Endodermal cell (in vitro differentiated cells): ENCODE data around the gene ELL. TPM values are rescaled to one million over a fixed set of nuclear protein-coding genes. Genes with fewer than 3 reads are reported as not detected.

Source experiments
- DNase-seq: peaks from one replicate; pipeline ENCODE4 v3.0.0-alpha.2; 2017
- H3K27ac ChIP-seq: 2 replicates; pipeline ENCODE4 v1.5.1; 2013; ENCODE audit warnings: mild to moderate bottlenecking, low read depth, low read length, moderate library complexity
- H3K27me3 ChIP-seq: 2 replicates; pipeline ENCODE4 v1.6.1; 2013; ENCODE audit warnings: mild to moderate bottlenecking, low read length, moderate library complexity; ENCODE audit not compliant: insufficient read depth, control insufficient read depth, poor library complexity, severe bottlenecking
- H3K36me3 ChIP-seq: 2 replicates; pipeline ENCODE4 v1.7.0; 2013; ENCODE audit warnings: mild to moderate bottlenecking, low read length, moderate library complexity; ENCODE audit not compliant: control insufficient read depth, insufficient read depth
- H3K4me1 ChIP-seq: one replicate; pipeline ENCODE4 v1.7.0; 2013; ENCODE audit warnings: low read length; ENCODE audit not compliant: control insufficient read depth, insufficient read depth
- H3K4me3 ChIP-seq: 2 replicates; pipeline ENCODE4 v1.5.1; 2013; ENCODE audit warnings: mild to moderate bottlenecking, low read length, moderate library complexity
- H3K9ac ChIP-seq: 2 replicates; pipeline ENCODE4 v1.6.1; 2013; ENCODE audit warnings: mild to moderate bottlenecking, low read length, moderate library complexity; ENCODE audit not compliant: poor library complexity, severe bottlenecking; ENCODE audit errors: extremely low read depth
- H3K9me3 ChIP-seq: 2 replicates; pipeline ENCODE4 v1.6.1; 2013; ENCODE audit warnings: mild to moderate bottlenecking, low read length, moderate library complexity; ENCODE audit not compliant: control insufficient read depth
- H3K27ac Mint-ChIP-seq: 2 replicates; pipeline ENCODE4 v1.8.0; 2020; ENCODE audit warnings: mixed read lengths
- H3K27me3 Mint-ChIP-seq: 2 replicates; pipeline ENCODE4 v1.8.0; 2021; ENCODE audit warnings: mild to moderate bottlenecking, mixed read lengths; ENCODE audit not compliant: insufficient read depth
- H3K36me3 Mint-ChIP-seq: 2 replicates; pipeline ENCODE4 v1.8.0; 2020; ENCODE audit warnings: low read depth, mixed read lengths
- H3K4me1 Mint-ChIP-seq: 2 replicates; pipeline ENCODE4 v1.8.0; 2020; ENCODE audit warnings: mixed read lengths
- H3K4me3 Mint-ChIP-seq: 2 replicates; pipeline ENCODE4 v1.8.0; 2020; ENCODE audit warnings: mild to moderate bottlenecking, moderate library complexity, mixed read lengths
- H3K9me3 Mint-ChIP-seq: 2 replicates; pipeline ENCODE4 v1.8.0; 2020; ENCODE audit warnings: mild to moderate bottlenecking, mixed read lengths
- CTCF ChIP-seq: fragments of 200-600 bp; sonication (generic); conservative IDR thresholded peaks from 2 replicates; pipeline ENCODE4 v1.5.0; 2021; ENCODE audit warnings: antibody characterized with exemption, mild to moderate bottlenecking
- WGBS, 2 experiments: methylation state at CpG; one replicate each; pipeline versions ENCODE4 v1.1.5 to v1.1.7; 2013; ENCODE audit warnings: missing lambda C conversion rate in 2 of 2, mixed read lengths in 1 of 2; ENCODE audit not compliant: insufficient coverage in 1 of 2, insufficient read length in 1 of 2; 5-methylcytosine and 5-hydroxymethylcytosine counted together
- total RNA-seq, 2 donors: library from RNA; stranded (reverse); fragmentation: NEBNext Ultra II Directional in 1 of 2; extraction: Animal tissue kit (Norgen Biotek cat#: 25700) in 1 of 2; gene quantifications; 2 replicates in 1 of 2; 3 replicates in 1 of 2; pipeline ENCODE4 v1.2.1, GENCODE V29; 2021

The ELL gene
- total RNA-seq, 2 donors from 2014 or later = 10.9 to 15.4 TPM

GRCh38 chr19:18496167-18496979 is 25.5 kb downstream of the ELL start:
- peaks cover 1% of the 10 kb centered on the region for H3K9me3 Mint-ChIP-seq
- Histone ChIP-seq H3K27me3 (no peaks in the 10 kb centered on the region), H3K9ac (no peak overlapping the region), H3K36me3 (no peaks in the 10 kb centered on the region), H3K4me3 (no peak overlapping the region), H3K27ac (no peak overlapping the region), H3K9me3 (no peaks in the 10 kb centered on the region), H3K4me1 (no peaks in the 10 kb centered on the region)
- no peak for TF ChIP-seq CTCF
- no peaks in the 10 kb centered on the region for H3K27me3 Mint-ChIP-seq
- H3K36me3 Mint-ChIP-seq = peaks cover 2% of the 10 kb centered on the region
- no peak for DNase-seq
- H3K27ac Mint-ChIP-seq = peak overlapping the region; percentile 75
- peaks cover 11% of the 10 kb centered on the region for H3K4me1 Mint-ChIP-seq
- no peak overlapping the region for H3K4me3 Mint-ChIP-seq
- WGBS, 2 experiments = 84 to 86% methylated on average over 7 to 11 of the region's 11 CpGs

DNA sequence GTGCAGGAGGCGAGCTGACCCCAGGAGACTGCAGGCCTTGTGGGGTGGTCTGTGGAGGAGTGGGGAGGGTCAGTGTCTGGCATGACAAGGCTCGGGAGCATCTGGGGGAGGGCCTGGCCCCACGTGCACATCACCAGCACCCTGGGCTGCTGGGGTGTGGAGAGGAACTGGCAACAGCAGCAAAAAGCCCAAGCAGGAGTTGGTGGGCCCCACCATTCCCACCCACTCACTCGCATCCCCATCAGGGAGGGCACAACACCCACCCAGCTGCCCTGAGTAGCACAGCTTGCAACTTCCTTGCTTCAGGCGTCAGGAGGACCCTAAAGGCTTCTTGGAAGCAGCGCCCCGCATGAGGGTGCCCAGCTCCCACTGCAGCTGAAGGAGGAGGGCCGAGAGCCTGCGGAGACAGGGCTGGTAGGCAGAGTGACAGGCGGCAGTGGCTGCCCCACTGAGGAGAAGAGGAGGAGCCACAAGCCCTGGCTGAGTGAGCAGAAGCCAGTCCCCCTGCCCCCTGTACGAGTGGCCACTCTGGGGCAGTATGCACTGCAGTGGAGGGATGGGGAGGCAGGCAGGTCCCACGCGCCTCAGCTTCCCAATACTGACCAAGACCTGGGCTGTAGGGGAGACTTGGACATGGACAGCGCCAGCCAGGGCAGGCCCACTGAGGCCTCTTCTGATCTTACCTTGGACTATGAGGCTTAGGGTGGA is 26.5 kb downstream of the ELL start:
- Histone ChIP-seq H3K4me3 (no peak overlapping the region), H3K4me1 (no peaks in the 10 kb centered on the region), H3K9me3 (no peaks in the 10 kb centered on the region), H3K27me3 (no peaks in the 10 kb centered on the region), H3K27ac (no peak overlapping the region), H3K9ac (no peak overlapping the region), H3K36me3 (no peaks in the 10 kb centered on the region)
- peaks cover 15% of the 10 kb centered on the region for H3K4me1 Mint-ChIP-seq
- H3K9me3 Mint-ChIP-seq = peaks cover 1% of the 10 kb centered on the region
- no peaks in the 10 kb centered on the region for H3K27me3 Mint-ChIP-seq
- H3K4me3 Mint-ChIP-seq = no peak overlapping the region
- WGBS, 2 experiments = 81% methylated on average over 7 to 14 of the region's 14 CpGs
- no peak for DNase-seq
- H3K36me3 Mint-ChIP-seq = peaks cover 4% of the 10 kb centered on the region
- no peak for TF ChIP-seq CTCF
- peak overlapping the region; percentile 26 for H3K27ac Mint-ChIP-seq

- no peak for TF ChIP-seq CTCF
- H3K27ac Mint-ChIP-seq = no peak overlapping the region
- Histone ChIP-seq H3K27ac (no peak overlapping the region), H3K9ac (no peak overlapping the region), H3K27me3 (no peaks in the 10 kb centered on the region), H3K9me3 (no peaks in the 10 kb centered on the region), H3K4me3 (no peak overlapping the region), H3K4me1 (no peaks in the 10 kb centered on the region), H3K36me3 (no peaks in the 10 kb centered on the region)
- H3K4me1 Mint-ChIP-seq = peaks cover 25% of the 10 kb centered on the region
- WGBS, 2 experiments = 71 to 92% methylated on average over 4 to 7 of the region's 7 CpGs
- H3K36me3 Mint-ChIP-seq = peaks cover 4% of the 10 kb centered on the region
- no peak for DNase-seq
- no peak overlapping the region for H3K4me3 Mint-ChIP-seq
- no peaks in the 10 kb centered on the region for H3K27me3 Mint-ChIP-seq
- H3K9me3 Mint-ChIP-seq = peaks cover 1% of the 10 kb centered on the region
Measured at GRCh38 chr19:18494267-18494607, 27.6 kb downstream of the ELL start.
